Stimulated activated CD4-positive, alpha-beta T cell treated with anti-CD3 and anti-CD28 coated beads, Interleukin-1b, Interleukin-23, amount 100 ng/mL, for 4 hours (primary cell): ENCODE results near the gene H2AZ1.

Source experiments
- DNase-seq, 2 donors: peaks; one replicate each; pipeline ENCODE4 v3.0.0-alpha.2; 2020; ENCODE audit warnings: low read depth in 2 of 2

The H2AZ1 gene

DNA sequence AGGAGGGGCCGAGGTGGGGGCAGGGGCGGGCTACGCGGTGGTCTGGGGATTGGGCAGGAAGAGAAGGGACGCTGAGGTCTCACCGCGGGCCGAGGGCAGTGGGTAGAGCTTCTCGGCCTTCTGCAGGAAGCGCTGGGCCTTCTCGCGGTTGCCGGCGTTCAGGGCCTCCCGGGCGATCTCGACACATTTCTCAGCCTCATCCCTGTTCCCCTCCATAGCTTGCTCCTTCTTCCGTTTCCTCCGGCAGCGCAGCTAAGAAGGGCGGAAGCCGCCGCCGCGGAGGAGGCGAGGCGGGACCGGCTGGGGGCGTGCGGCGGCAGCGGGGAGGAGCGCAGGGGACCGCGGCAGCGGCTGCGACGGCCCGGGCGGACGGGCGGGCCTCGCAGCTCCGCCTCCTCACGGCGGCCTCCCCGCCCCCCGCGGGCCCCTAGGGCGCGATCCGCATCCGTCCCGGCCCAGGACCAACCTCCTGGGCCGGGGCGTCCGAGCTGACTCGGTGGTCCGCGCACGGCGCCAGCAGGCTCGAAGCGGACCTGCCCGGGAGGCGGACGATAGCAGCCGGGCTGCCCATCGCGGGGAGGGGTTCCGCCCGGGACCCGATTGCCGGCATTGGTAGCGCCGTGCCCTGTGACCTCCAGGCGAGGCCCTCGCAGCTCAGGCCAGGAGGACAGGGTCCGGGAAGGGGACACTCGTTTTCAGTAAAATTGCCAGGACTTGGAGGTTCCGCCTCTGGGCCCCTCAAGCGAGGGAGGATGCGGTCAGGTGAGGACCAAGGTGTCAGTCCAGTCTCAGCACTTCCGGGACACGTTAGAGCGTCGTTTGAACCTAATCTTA, 3.5 kb downstream of the H2AZ1 start, which contains the start of gene DNAJB14:
TSS of gene DNAJB14 (minus strand) at position 263 of the 834 bp plus-strand sequence. CDS start at position 216, 47 bp downstream.
- peak; percentile 61 to 79 for DNase-seq

- DNase-seq = no peak
These were observed 4.2 kb downstream of the H2AZ1 start for GRCh38 chr4:99945718-99946355.

- DNase-seq = no peak
These were observed 6.1 kb downstream of the H2AZ1 start for GRCh38 chr4:99943904-99944437.

DNA sequence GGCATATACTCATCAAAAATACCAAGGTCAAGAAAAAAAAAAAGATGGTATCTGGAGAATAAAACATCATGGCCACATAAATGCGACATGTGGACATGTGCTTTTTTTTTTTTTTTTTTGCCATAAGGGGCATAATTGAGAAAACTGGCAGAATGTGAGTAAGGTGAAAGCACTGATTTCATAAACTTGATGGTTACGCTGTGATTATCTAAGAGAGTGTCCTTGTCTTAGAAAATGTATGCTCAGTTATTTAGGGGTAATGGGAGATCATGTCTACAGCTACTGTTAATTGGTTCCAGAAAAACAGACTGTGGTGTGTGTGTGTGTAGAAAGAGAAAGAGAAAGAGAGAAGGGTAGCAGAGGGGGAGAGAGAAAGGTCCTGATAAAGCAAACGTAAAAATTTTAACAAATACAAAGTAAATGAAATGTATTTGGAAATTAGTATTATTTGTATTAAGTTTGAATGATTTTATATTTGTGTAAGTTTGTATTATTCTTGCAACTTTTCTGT, 11.8 kb downstream of the H2AZ1 start:
- no peak for DNase-seq

DNA sequence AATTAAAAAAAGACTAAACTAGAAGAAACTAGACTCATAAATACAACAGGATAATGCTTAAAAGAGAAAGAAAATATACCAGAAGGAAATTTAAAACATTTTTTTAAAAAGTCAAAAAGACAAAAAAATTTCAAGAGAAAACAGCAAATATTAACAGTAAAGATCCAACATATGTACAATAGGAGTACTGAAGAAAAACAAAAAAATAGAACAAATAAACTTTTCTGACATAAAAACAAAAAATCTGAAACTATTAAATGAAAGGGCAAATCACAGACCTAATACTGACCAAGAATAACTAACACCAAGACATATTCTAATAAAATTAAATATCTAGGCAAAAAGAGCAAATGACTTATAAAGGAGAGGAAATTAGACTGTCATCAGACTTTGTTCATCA, 15.2 kb downstream of the H2AZ1 start:
- no peak for DNase-seq

DNA sequence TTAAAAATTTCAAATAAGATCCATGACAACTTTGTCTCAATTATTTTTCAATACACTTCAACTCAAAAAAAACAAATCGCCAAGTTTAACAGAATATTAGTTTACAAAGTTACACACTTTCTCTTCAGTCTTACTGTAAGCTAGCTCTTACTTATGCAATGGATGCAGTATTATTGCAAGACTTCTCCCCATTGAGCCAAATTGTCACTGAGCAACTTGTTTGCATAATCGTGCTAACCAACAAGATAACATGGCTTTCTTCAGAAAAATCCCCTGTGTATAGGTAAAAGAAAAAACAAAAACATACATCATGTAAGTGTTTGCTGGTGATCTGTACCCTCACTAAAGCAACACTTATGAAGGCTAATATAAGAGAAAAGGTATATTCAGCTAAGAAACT, 22.5 kb downstream of the H2AZ1 start:
- no peak for DNase-seq

DNA sequence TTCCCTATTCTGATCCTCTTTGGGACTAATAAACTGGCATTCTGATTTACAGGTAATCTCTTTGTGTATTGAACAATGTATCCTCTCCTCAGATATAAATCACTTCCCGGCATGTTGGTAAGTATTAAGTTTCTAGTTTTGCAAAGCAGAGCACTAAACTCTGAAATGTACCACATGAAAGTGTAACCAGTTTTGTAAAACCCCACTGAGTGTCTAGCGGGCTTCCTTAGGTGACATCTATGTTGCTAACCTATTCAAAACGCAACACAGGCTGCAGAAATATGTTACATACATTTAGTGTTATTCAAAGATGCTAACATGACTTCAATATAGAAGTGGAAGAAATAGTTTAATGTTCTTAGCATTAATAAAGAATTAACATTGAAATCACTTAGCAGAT, 28.9 kb downstream of the H2AZ1 start:
- DNase-seq = no peak

GRCh38 chr4:99918656-99919055, 31.4 kb downstream of the H2AZ1 start:
- DNase-seq = no peak

DNA sequence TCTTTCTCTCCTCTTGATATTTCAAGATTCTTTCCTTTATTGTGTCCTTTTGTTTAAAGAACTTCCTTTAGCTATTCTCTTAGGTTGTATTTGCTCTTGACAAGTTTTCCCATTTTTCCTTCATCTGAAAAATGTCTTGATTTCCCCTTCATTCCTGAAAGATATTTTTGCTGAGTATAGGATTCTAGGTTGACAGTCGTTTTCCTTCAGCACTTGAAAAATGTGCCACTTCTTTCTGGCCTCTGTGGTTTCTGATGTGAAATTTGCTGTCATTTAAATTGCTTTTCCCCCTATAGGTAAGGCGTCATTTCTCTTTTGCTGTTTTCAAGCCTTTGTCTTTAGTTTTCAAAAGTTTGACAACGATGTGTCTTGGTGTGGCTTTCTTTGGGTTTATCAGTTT, 32.5 kb downstream of the H2AZ1 start:
- no peak for DNase-seq

GRCh38 chr4:99915449-99915848, 34.6 kb downstream of the H2AZ1 start:
- no peak for DNase-seq
